Glutamatergic neuron (in vitro differentiated cells): ENCODE data around the gene LHX6. TPM values are rescaled to one million over a fixed set of nuclear protein-coding genes. Genes with fewer than 3 reads are reported as not detected.

Source experiments
- DNase-seq: peaks from one replicate; pipeline ENCODE4 v3.0.0; 2022
- H3K27ac Mint-ChIP-seq: one replicate; pipeline ENCODE4 v1.8.0; 2020; ENCODE audit warnings: mild to moderate bottlenecking, mixed read lengths, inconsistent platforms; ENCODE audit not compliant: unreplicated experiment
- H3K27me3 Mint-ChIP-seq: one replicate; pipeline ENCODE4 v1.8.0; 2020; ENCODE audit warnings: mild to moderate bottlenecking, moderate library complexity, mixed read lengths, inconsistent platforms; ENCODE audit not compliant: unreplicated experiment
- H3K36me3 Mint-ChIP-seq: one replicate; pipeline ENCODE4 v1.8.0; 2020; ENCODE audit warnings: mild to moderate bottlenecking, mixed read lengths, inconsistent platforms; ENCODE audit not compliant: unreplicated experiment
- H3K4me1 Mint-ChIP-seq: one replicate; pipeline ENCODE4 v1.8.0; 2020; ENCODE audit warnings: mild to moderate bottlenecking, low read depth, mixed read lengths, inconsistent platforms; ENCODE audit not compliant: unreplicated experiment
- H3K4me3 Mint-ChIP-seq: one replicate; pipeline ENCODE4 v1.8.0; 2020; ENCODE audit warnings: mild to moderate bottlenecking, mixed read lengths, inconsistent platforms; ENCODE audit not compliant: unreplicated experiment
- H3K9me3 Mint-ChIP-seq: one replicate; pipeline ENCODE4 v1.8.0; 2020; ENCODE audit warnings: mild to moderate bottlenecking, moderate library complexity, mixed read lengths, inconsistent platforms; ENCODE audit not compliant: unreplicated experiment
- CTCF ChIP-seq: fragments of 200-600 bp; sonication (generic); IDR thresholded peaks from one replicate; pipeline ENCODE4 v1.5.0; 2021; ENCODE audit not compliant: partially characterized antibody, unreplicated experiment
- total RNA-seq: library from RNA; stranded (reverse); fragmentation: NEBNext Ultra II Directional; extraction: Animal tissue kit (Norgen Biotek cat#: 25700); gene quantifications from one replicate; pipeline ENCODE4 v1.2.1, GENCODE V29; 2021; ENCODE audit not compliant: unreplicated experiment

LHX6 gene
- total RNA-seq, 1 donor from 2014 or later = 2.8 TPM

GRCh38 chr9:122183501-122183900, 45.3 kb downstream of the LHX6 start:
- Mint-ChIP-seq H3K4me3 (no peak overlapping the region), H3K27ac (no peak overlapping the region), H3K9me3 (peaks cover 2% of the 10 kb centered on the region), H3K4me1 (no peaks in the 10 kb centered on the region), H3K27me3 (no peaks in the 10 kb centered on the region), H3K36me3 (no peaks in the 10 kb centered on the region)
- no peak for TF ChIP-seq CTCF
- DNase-seq = no peak

GRCh38 chr9:122180633-122181032, 48.1 kb downstream of the LHX6 start:
- no peak overlapping the region for H3K4me3 Mint-ChIP-seq
- no peak overlapping the region for H3K27ac Mint-ChIP-seq
- peaks cover 2% of the 10 kb centered on the region for H3K9me3 Mint-ChIP-seq
- H3K4me1 Mint-ChIP-seq = no peaks in the 10 kb centered on the region
- H3K36me3 Mint-ChIP-seq = no peaks in the 10 kb centered on the region
- DNase-seq = no peak
- no peaks in the 10 kb centered on the region for H3K27me3 Mint-ChIP-seq
- no peak for TF ChIP-seq CTCF

GRCh38 chr9:122179690-122180074, 49.1 kb downstream of the LHX6 start:
- Mint-ChIP-seq H3K27ac (no peak overlapping the region), H3K4me3 (no peak overlapping the region), H3K27me3 (no peaks in the 10 kb centered on the region), H3K36me3 (no peaks in the 10 kb centered on the region), H3K4me1 (no peaks in the 10 kb centered on the region), H3K9me3 (peaks cover 6% of the 10 kb centered on the region)
- no peak for TF ChIP-seq CTCF
- DNase-seq = no peak

GRCh38 chr9:122179054-122179689, 49.6 kb downstream of the LHX6 start:
- Mint-ChIP-seq H3K27ac (no peak overlapping the region), H3K36me3 (no peaks in the 10 kb centered on the region), H3K9me3 (peaks cover 8% of the 10 kb centered on the region), H3K27me3 (no peaks in the 10 kb centered on the region), H3K4me3 (no peak overlapping the region), H3K4me1 (no peaks in the 10 kb centered on the region)
- no peak for DNase-seq
- no peak for TF ChIP-seq CTCF

- Mint-ChIP-seq H3K9me3 (peaks cover 8% of the 10 kb centered on the region), H3K27me3 (peaks cover 1% of the 10 kb centered on the region), H3K36me3 (no peaks in the 10 kb centered on the region), H3K27ac (no peak overlapping the region), H3K4me1 (no peaks in the 10 kb centered on the region), H3K4me3 (no peak overlapping the region)
- no peak for TF ChIP-seq CTCF
- DNase-seq = no peak
Measured at GRCh38 chr9:122176916-122177315, 51.8 kb downstream of the LHX6 start.
